Activated naive CD4-positive, alpha-beta T cell treated with anti-CD3 and anti-CD28 coated beads for 36 hours (primary cell): ENCODE measurements around the gene CEACAM16. TPM values are rescaled to one million over a fixed set of nuclear protein-coding genes. Genes with fewer than 3 reads are reported as not detected.
A peak's percentile ranks its signal among the peaks of the same experiment; 100 is the strongest.

Experiments used
- CTCF ChIA-PET: fragments of 350-600 bp; sonication (Branson Sonifier 250); formaldehyde crosslinking; loops from one replicate; lab custom pipeline; 2021; ENCODE audit warnings: antibody characterized with exemption; lab: Charles Lee
- DNase-seq: peaks from one replicate; pipeline ENCODE4 v3.0.0-alpha.2; 2020
- H3K27ac Mint-ChIP-seq: one replicate; pipeline ENCODE4 v1.8.0; 2021; ENCODE audit warnings: mild to moderate bottlenecking, mixed read lengths
- H3K27me3 Mint-ChIP-seq: one replicate; pipeline ENCODE4 v1.8.0; 2021; ENCODE audit warnings: low read depth, mixed read lengths
- H3K36me3 Mint-ChIP-seq: one replicate; pipeline ENCODE4 v1.8.0; 2021; ENCODE audit warnings: low read depth, mixed read lengths
- H3K4me1 Mint-ChIP-seq: one replicate; pipeline ENCODE4 v1.8.0; 2021; ENCODE audit warnings: low read depth, mixed read lengths
- H3K4me3 Mint-ChIP-seq: one replicate; pipeline ENCODE4 v1.8.0; 2021; ENCODE audit warnings: mild to moderate bottlenecking, moderate library complexity, mixed read lengths
- H3K9me3 Mint-ChIP-seq: one replicate; pipeline ENCODE4 v1.8.0; 2021; ENCODE audit warnings: mixed read lengths
- intact Hi-C: fragments of 100-400 bp; cut with micrococcal nuclease; formaldehyde crosslinking; loops from one replicate; pipeline ENCODE4 v1.15.1; 2023
- total RNA-seq, 2 experiments: library from RNA; stranded (reverse); gene quantifications; one replicate each; pipeline ENCODE4 v1.2.3, GENCODE V29; 2021

CEACAM16 gene
- total RNA-seq, 2 experiments from 2014 or later: not detected

- peak; percentile 66 for DNase-seq
- Mint-ChIP-seq H3K4me3 (no peak overlapping the region), H3K4me1 (peaks cover 33% of the 10 kb centered on the region), H3K36me3 (no peaks in the 10 kb centered on the region), H3K27ac (peak overlapping the region; percentile 62), H3K9me3 (no peaks in the 10 kb centered on the region), H3K27me3 (peaks cover 5% of the 10 kb centered on the region)
- intact Hi-C loops: no loop called here
- CTCF ChIA-PET: interaction anchor here (0.7 to 7.9 kb wide), 9 partner anchors 22 to 209 kb away, joined by 3 to 97 read pairs (median 3); no protein-coding TSS in a partner anchor
These were observed 4.8 kb upstream of the CEACAM16 start for GRCh38 chr19:44694184-44694579.

DNA sequence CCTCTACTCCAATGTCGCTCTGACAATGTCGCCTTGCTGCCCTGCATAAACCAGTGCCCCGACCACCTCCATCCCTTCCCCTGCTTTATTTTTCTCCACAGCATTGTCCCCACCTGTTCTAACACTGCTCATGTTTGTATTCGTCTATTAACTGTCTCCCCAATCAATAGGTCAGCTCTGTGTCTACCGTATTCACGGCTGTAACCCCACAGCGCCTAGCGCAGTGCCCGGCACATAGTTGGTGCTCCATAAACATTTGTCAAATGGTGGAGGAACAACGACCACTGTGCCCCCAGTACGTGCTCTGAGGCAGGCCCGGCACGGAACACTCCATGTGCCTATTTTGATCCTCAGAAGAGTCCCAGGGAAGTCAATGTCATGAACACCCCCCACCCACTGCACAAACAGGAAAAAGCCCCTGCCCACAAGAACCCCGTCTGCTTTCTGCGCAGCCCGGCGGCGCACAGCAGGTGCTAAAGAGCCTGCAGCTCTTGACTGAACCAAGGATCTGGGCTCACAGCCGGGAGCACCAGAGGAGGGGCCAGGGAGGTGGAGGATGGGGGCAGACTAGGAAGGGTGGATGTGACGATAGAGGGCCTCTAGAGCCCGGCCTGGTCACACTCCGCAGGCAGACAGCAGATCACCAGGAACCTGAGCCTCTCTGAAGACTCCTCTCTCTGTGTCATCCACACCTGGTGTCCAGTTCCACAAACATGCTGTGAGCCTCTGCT lies 1.8 kb upstream of the CEACAM16 start:
- Mint-ChIP-seq H3K4me1 (peaks cover 17% of the 10 kb centered on the region), H3K27me3 (peaks cover 5% of the 10 kb centered on the region), H3K36me3 (no peaks in the 10 kb centered on the region), H3K9me3 (no peaks in the 10 kb centered on the region), H3K27ac (no peak overlapping the region), H3K4me3 (no peak overlapping the region)
- intact Hi-C loops: no loop called here
- DNase-seq: no peak
- CTCF ChIA-PET: interaction anchor here (0.6 kb wide), 1 partner anchor 73 kb away, joined by 3 read pairs; no protein-coding TSS in a partner anchor

GRCh38 chr19:44697670-44698034 lies 1.3 kb upstream of the CEACAM16 start:
- CTCF ChIA-PET: no interaction called here
- H3K9me3 Mint-ChIP-seq: no peaks in the 10 kb centered on the region
- no peak overlapping the region for H3K4me3 Mint-ChIP-seq
- peaks cover 5% of the 10 kb centered on the region for H3K27me3 Mint-ChIP-seq
- no peak overlapping the region for H3K27ac Mint-ChIP-seq
- no peak for DNase-seq
- peaks cover 12% of the 10 kb centered on the region for H3K4me1 Mint-ChIP-seq
- H3K36me3 Mint-ChIP-seq: no peaks in the 10 kb centered on the region
- intact Hi-C loops: no loop called here

GRCh38 chr19:44700547-44700946 lies 1.6 kb downstream of the CEACAM16 start:
- Mint-ChIP-seq H3K4me1 (peaks cover 1% of the 10 kb centered on the region), H3K27me3 (peaks cover 5% of the 10 kb centered on the region), H3K4me3 (no peak overlapping the region), H3K36me3 (no peaks in the 10 kb centered on the region), H3K9me3 (no peaks in the 10 kb centered on the region), H3K27ac (no peak overlapping the region)
- no peak for DNase-seq
- intact Hi-C loops: no loop called here
- CTCF ChIA-PET: interaction anchor here (1.5 to 4.2 kb wide), 2 partner anchors 23 to 70 kb away, joined by 4 to 14 read pairs; no protein-coding TSS in a partner anchor

DNA sequence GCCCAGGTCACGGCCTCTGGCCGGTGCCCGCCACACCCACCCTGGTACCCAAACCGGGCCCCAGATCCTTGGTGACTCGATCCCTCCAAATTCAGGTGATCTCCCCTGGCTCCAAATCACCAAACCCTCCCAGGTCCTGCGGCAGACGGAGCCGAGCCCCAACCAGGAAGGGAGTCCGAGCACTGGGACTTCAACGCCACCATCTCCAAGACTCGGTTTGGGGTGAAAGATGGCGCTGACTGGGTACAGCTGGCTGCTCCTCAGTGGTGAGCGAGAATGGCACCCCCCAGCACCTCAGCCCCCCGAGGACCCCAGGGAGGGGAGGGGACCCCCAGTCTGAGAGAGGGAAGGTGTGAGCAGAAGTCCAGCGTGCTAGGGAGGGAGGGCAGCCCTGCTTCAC lies 2.3 kb downstream of the CEACAM16 start:
- no peaks in the 10 kb centered on the region for H3K36me3 Mint-ChIP-seq
- H3K27me3 Mint-ChIP-seq: peaks cover 5% of the 10 kb centered on the region
- intact Hi-C loops: no loop called here
- H3K4me1 Mint-ChIP-seq: peaks cover 1% of the 10 kb centered on the region
- H3K4me3 Mint-ChIP-seq: no peak overlapping the region
- CTCF ChIA-PET: interaction anchor here (0.6 to 4.2 kb wide), 2 partner anchors 22 to 129 kb away, joined by 3 to 14 read pairs; no protein-coding TSS in a partner anchor
- no peak for DNase-seq
- H3K27ac Mint-ChIP-seq: no peak overlapping the region
- H3K9me3 Mint-ChIP-seq: no peaks in the 10 kb centered on the region

DNA sequence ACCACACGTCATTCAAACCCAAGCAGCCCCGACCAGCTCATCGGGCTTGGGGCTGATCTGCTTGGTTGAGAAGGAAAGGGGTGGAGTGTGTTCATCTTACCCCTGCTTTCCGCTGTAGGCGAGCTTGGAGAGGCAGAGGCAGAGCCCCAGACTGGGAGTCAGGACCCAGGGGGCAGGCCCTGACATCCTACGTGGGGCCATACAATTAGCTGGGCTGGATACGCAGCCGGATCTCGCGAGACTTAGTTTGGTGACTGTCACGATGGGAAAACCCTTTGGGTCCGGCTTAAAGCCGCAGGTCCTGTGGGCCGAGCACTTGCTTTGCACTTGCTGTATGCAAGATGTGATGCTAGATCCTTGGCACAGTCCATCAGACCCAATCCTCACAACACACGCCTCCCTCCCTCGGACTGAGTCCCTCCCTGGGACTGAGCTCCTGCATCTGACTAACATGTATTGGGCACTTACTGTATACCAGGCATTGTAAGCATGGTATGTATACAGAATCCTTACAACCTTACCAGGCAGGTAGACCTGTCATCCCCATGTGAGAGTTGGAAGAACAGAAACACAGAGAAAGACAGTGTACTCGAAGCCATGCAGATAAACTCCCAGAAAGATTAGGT lies 3.7 kb downstream of the CEACAM16 start:
- H3K9me3 Mint-ChIP-seq: no peaks in the 10 kb centered on the region
- H3K4me3 Mint-ChIP-seq: no peak overlapping the region
- peaks cover 2% of the 10 kb centered on the region for H3K27me3 Mint-ChIP-seq
- intact Hi-C loops: no loop called here
- no peaks in the 10 kb centered on the region for H3K4me1 Mint-ChIP-seq
- no peak overlapping the region for H3K27ac Mint-ChIP-seq
- no peak for DNase-seq
- CTCF ChIA-PET: interaction anchor here (4.2 kb wide), 1 partner anchor 21 kb away, joined by 14 read pairs; no protein-coding TSS in a partner anchor
- no peaks in the 10 kb centered on the region for H3K36me3 Mint-ChIP-seq

GRCh38 chr19:44703336-44704078 lies 4.6 kb downstream of the CEACAM16 start:
- H3K9me3 Mint-ChIP-seq: no peaks in the 10 kb centered on the region
- H3K27ac Mint-ChIP-seq: no peak overlapping the region

GRCh38 chr19:44704982-44705381 lies 6.0 kb downstream of the CEACAM16 start:
- H3K9me3 Mint-ChIP-seq: no peaks in the 10 kb centered on the region
- H3K36me3 Mint-ChIP-seq: no peaks in the 10 kb centered on the region
- no peaks in the 10 kb centered on the region for H3K4me1 Mint-ChIP-seq
- intact Hi-C loops: no loop called here
- no peak overlapping the region for H3K27ac Mint-ChIP-seq
- H3K27me3 Mint-ChIP-seq: no peaks in the 10 kb centered on the region
- no peak overlapping the region for H3K4me3 Mint-ChIP-seq
- CTCF ChIA-PET: interaction anchor here (0.7 to 1.0 kb wide), 3 partner anchors 13 to 104 kb away, joined by 3 to 4 read pairs (median 3); no protein-coding TSS in a partner anchor
- DNase-seq: no peak

More at GRCh38 chr19:44703336-44704078, 4.6 kb downstream of the CEACAM16 start:
- no peaks in the 10 kb centered on the region for H3K27me3 Mint-ChIP-seq
- DNase-seq: no peak
- H3K4me3 Mint-ChIP-seq: no peak overlapping the region
- intact Hi-C loops: no loop called here
- no peaks in the 10 kb centered on the region for H3K4me1 Mint-ChIP-seq
- no peaks in the 10 kb centered on the region for H3K36me3 Mint-ChIP-seq
- CTCF ChIA-PET: interaction anchor here (4.2 kb wide), 1 partner anchor 20 kb away, joined by 14 read pairs; no protein-coding TSS in a partner anchor

DNA sequence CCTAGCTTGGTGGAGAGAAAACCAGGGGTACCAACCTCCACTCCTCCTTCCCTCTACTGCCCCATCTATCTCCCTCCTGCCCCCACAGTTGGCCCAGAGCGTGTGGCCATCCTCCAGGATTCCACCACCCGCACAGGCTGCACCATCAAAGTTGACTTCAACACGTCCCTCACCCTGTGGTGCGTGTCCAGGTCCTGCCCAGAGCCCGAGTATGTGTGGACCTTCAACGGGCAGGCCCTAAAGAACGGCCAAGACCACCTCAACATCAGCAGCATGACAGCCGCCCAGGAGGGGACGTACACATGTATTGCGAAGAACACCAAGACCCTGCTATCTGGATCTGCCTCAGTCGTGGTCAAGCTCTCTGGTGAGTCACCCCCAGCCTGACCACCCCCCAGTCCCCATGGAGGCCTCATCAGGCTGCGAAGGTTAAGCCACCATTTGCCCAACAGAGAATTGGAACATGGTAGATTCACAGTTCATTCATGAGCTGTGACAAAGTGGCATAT lies 6.6 kb downstream of the CEACAM16 start:
- CTCF ChIA-PET: interaction anchor here (0.7 to 1.0 kb wide), 3 partner anchors 12 to 103 kb away, joined by 3 to 4 read pairs (median 3); no protein-coding TSS in a partner anchor
- DNase-seq: no peak
- Mint-ChIP-seq H3K36me3 (no peaks in the 10 kb centered on the region), H3K27ac (no peak overlapping the region), H3K4me1 (peaks cover under 1% of the 10 kb centered on the region), H3K9me3 (no peaks in the 10 kb centered on the region), H3K27me3 (no peaks in the 10 kb centered on the region), H3K4me3 (no peak overlapping the region)
- intact Hi-C loops: no loop called here

GRCh38 chr19:44706506-44707236 lies 7.7 kb downstream of the CEACAM16 start:
- H3K9me3 Mint-ChIP-seq: no peaks in the 10 kb centered on the region
- peaks cover 4% of the 10 kb centered on the region for H3K4me1 Mint-ChIP-seq
- CTCF ChIA-PET: no interaction called here
- no peak overlapping the region for H3K4me3 Mint-ChIP-seq
- H3K27me3 Mint-ChIP-seq: no peaks in the 10 kb centered on the region
- no peak overlapping the region for H3K27ac Mint-ChIP-seq
- intact Hi-C loops: no loop called here
- H3K36me3 Mint-ChIP-seq: no peaks in the 10 kb centered on the region
- no peak for DNase-seq

DNA sequence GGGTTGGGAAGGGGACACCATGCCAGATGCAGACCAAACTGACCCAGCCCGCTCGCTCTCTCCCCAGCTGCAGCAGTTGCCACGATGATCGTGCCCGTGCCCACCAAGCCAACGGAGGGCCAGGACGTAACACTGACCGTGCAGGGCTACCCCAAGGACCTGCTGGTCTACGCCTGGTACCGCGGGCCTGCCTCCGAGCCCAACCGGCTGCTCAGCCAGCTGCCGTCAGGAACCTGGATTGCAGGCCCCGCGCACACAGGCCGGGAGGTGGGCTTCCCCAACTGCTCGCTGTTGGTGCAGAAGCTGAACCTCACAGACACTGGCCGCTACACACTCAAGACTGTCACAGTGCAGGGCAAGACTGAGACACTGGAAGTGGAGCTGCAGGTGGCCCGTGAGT lies 8.8 kb downstream of the CEACAM16 start:
- Mint-ChIP-seq H3K4me3 (no peak overlapping the region), H3K27me3 (no peaks in the 10 kb centered on the region), H3K4me1 (peaks cover 4% of the 10 kb centered on the region), H3K36me3 (no peaks in the 10 kb centered on the region), H3K27ac (no peak overlapping the region), H3K9me3 (no peaks in the 10 kb centered on the region)
- DNase-seq: no peak
- intact Hi-C loops: no loop called here
- CTCF ChIA-PET: interaction anchor here (2.1 kb wide), 1 partner anchor 18 kb away, joined by 8 read pairs; no protein-coding TSS in a partner anchor
